Kidney (tissue), 14 donors: Measurements from ENCODE around the gene ZNF81. TPM values are rescaled to one million over a fixed set of nuclear protein-coding genes. Genes with fewer than 3 reads are reported as not detected.
"Not testable (repeated sequence)": the region's sequence is repeated elsewhere in the genome, so short reads cannot be mapped to it uniquely, and the experiment has no call there.

Experiments
- DNase-seq, 5 donors: peaks; one replicate each; pipeline ENCODE4 v3.0.0-alpha.2; 2013 to 2020
- FAIRE-seq: peaks from 2 replicates; lab custom pipeline; 2012; peaks lifted over from hg19 to GRCh38; lab: Jason Lieb, UNC
- H3K27ac ChIP-seq, 2 donors: one replicate each; pipeline ENCODE4 v1.7.0; 2013; ENCODE audit warnings: low read depth in 2 of 2, low read length in 2 of 2, inconsistent platforms in 1 of 2
- H3K27me3 ChIP-seq: one replicate; pipeline ENCODE4 v1.7.1; 2013; ENCODE audit warnings: low read length, inconsistent platforms; ENCODE audit not compliant: control insufficient read depth, insufficient read depth
- H3K36me3 ChIP-seq, 3 donors: one replicate each; pipeline versions ENCODE4 v1.7.0 to v1.7.1; 2013; ENCODE audit warnings: low read length in 3 of 3, control low read depth in 1 of 3, inconsistent platforms in 1 of 3; ENCODE audit not compliant: insufficient read depth in 3 of 3, control insufficient read depth in 2 of 3
- H3K4me1 ChIP-seq, 3 donors: one replicate each; pipeline versions ENCODE4 v1.7.0 to v1.7.1; 2013; ENCODE audit warnings: low read length in 3 of 3, inconsistent platforms in 1 of 3, low read depth in 1 of 3; ENCODE audit not compliant: control insufficient read depth in 2 of 3, insufficient read depth in 2 of 3
- H3K4me3 ChIP-seq, 3 donors: one replicate each; pipeline versions ENCODE4 v1.7.0 to v1.8.1; 2013; ENCODE audit warnings: low read length in 3 of 3, control low read depth in 1 of 3, inconsistent platforms in 1 of 3
- H3K9ac ChIP-seq, 3 donors: one replicate each; pipeline versions ENCODE4 v1.7.0 to v1.7.1; 2013; ENCODE audit warnings: low read length in 3 of 3, control low read depth in 1 of 3, inconsistent platforms in 1 of 3
- H3K9me3 ChIP-seq, 3 donors: one replicate each; pipeline versions ENCODE4 v1.7.0 to v1.7.1; 2013; ENCODE audit warnings: low read length in 3 of 3, control low read depth in 1 of 3, inconsistent platforms in 1 of 3; ENCODE audit not compliant: control insufficient read depth in 2 of 3, insufficient read depth in 1 of 3
- intact Hi-C: fragments of 100-400 bp; cut with DNase I; formaldehyde crosslinking; loops from one replicate; pipeline ENCODE4 v1.11.1; 2022
- polyA plus RNA-seq: library from polyadenylated mRNA; stranded (reverse); fragments of 350-450 nt; fragmentation: Illumina TruSeq; extraction: RNeasy Lipid Tissue Mini Kit (QIAGEN cat#74804); gene quantifications from one replicate; pipeline ENCODE4 v1.2.3, GENCODE V29; 2014; ENCODE audit warnings: low read depth, low replicate concordance; ENCODE audit not compliant: insufficient read depth
- total RNA-seq: library from RNA; stranded (reverse); fragmentation: NEBNext Ultra II Directional; extraction: Animal tissue kit (Norgen Biotek cat#: 25700); gene quantifications from one replicate; pipeline ENCODE4 v1.2.1, GENCODE V29; 2021
- TF ChIP-seq, protein P1 (sequence below): IDR thresholded peaks from 3 replicates; pipeline ENCODE4 v1.5.1; 2012; ENCODE audit warnings: mild to moderate bottlenecking, moderate library complexity, borderline replicate concordance; ENCODE audit not compliant: insufficient read depth; ENCODE audit errors: extremely low read depth
- donor health status: control.
- donor health status: control.
- donor health status: control.
- donor health status: control.
- donor health status: control.
- donor health status: DM: yes; HTN: yes; CAD: no.
- donor health status: Normal renal cell carcinoma (clear cell type).

The ZNF81 gene
- total and polyA plus RNA-seq, 2 donors from 2014 or later = 2.5 to 16.1 TPM

DNA sequence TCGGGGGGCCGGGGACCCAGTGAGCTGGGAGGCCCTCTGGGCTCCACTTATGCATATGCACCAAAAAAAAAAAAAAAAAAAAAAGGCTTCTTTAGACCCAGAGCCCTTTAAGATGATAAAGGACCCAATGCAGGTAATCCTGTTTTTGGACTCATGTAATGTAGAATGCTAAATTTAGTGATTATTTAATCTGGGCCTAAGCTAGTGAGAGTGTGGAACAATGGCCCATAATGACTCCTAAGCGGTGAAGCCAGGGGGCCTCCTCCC is 29.5 kb upstream of the ZNF81 start:
- H3K36me3 ChIP-seq, DNase-seq, H3K4me3 ChIP-seq, FAIRE-seq, H3K9me3 ChIP-seq, H3K27me3 ChIP-seq, intact Hi-C loops, H3K9ac ChIP-seq, H3K27ac ChIP-seq, H3K4me1 ChIP-seq: not testable (repeated sequence)

DNA sequence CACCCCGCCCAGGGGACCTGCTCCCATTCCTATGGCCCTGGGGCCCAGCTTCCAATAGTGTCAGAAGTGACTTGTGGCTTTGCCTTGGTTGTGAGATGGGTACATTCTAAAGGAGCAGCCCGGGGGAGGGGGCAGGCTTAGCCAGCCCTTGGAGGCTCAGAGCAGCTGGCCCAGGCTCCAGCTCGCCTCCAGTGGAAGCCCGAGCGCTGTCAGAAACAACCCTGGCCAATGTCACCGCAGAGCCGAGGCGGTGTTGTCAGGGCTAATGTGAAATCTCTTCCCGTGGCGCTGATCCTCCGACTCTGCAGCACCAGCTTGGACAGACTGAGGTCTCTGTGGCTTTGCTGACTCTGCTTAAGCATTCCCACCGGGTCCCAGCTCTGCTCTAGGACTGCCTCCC is 29.2 kb upstream of the ZNF81 start:
- intact Hi-C loops = no loop called here
- no peaks in the 10 kb centered on the region for H3K9me3 ChIP-seq
- no peak overlapping the region for H3K4me3 ChIP-seq
- DNase-seq = no peak
- no peaks in the 10 kb centered on the region for H3K27me3 ChIP-seq
- H3K36me3 ChIP-seq = no peaks in the 10 kb centered on the region
- no peak for FAIRE-seq
- no peak overlapping the region for H3K27ac ChIP-seq
- no peak overlapping the region for H3K9ac ChIP-seq
- no peaks in the 10 kb centered on the region for H3K4me1 ChIP-seq
- TF ChIP-seq, protein P1, sequence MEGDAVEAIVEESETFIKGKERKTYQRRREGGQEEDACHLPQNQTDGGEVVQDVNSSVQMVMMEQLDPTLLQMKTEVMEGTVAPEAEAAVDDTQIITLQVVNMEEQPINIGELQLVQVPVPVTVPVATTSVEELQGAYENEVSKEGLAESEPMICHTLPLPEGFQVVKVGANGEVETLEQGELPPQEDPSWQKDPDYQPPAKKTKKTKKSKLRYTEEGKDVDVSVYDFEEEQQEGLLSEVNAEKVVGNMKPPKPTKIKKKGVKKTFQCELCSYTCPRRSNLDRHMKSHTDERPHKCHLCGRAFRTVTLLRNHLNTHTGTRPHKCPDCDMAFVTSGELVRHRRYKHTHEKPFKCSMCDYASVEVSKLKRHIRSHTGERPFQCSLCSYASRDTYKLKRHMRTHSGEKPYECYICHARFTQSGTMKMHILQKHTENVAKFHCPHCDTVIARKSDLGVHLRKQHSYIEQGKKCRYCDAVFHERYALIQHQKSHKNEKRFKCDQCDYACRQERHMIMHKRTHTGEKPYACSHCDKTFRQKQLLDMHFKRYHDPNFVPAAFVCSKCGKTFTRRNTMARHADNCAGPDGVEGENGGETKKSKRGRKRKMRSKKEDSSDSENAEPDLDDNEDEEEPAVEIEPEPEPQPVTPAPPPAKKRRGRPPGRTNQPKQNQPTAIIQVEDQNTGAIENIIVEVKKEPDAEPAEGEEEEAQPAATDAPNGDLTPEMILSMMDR = no peak

DNA sequence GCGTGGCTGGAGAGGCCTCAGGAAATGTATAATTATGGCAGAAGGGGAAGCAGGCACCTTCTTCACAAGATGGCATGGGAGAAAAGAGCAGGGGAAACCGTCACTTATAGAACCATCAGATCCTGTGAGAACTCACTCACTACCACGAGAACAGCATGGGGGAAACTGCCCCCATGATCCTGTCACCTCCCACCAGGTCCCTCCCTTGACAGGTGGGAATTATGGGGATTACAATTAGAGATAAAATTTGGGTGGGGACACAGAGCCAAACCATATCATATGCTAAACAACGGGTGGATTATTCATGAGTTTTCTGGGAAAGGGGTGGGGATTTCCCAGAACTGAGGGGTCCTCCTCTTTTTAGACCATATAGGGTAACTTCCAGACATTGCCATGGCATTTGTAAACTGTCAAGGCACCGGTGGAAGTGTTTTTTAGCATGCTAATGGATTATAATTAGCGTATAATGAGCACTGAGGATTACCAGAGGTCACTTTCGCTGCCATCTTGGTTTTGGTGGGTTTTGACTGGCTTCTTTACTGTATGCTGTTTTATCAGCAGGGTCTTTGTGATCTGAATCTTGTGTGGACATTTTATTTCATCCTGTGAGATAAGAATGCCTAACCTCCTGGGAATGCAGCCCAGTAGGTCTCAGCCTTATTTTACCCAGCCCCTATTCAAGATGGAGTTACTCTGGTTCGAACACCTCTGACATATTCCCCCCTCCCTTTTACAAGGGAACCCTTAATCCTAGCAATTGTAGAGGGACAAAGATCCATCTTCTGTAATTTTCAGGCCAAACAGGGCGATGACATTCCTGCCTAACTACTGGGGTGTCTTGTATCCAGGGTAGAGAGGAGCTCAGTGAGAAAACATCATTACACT is 27.6 kb upstream of the ZNF81 start:
- Histone ChIP-seq H3K36me3 (no peaks in the 10 kb centered on the region), H3K4me1 (no peaks in the 10 kb centered on the region), H3K27me3 (no peaks in the 10 kb centered on the region), H3K9ac (no peak overlapping the region), H3K27ac (no peak overlapping the region), H3K4me3 (no peak overlapping the region), H3K9me3 (no peaks in the 10 kb centered on the region)
- intact Hi-C loops = no loop called here
- TF ChIP-seq, protein P1 = no peak
- DNase-seq (no peak), FAIRE-seq (no peak)

DNA sequence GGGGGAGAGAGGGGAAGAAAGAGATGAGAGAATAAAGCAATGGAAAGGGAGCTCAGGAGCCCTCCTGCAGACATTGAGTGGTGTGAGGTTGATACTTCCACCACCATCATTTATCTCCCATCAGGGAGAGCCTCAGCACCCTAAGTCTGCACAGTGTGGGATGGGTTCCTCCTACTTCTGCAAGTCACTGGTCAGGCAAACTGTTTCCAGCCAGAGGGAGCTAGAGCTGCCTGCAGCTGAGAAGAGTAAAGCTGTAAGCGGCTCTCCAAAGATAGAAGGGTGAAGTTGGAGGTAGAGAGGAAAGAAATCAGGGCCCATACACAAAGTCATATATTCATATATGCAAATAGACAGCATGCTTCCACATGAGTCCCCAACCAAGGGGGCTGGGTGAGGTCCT is 21.9 kb upstream of the ZNF81 start:
- TF ChIP-seq, protein P1 = no peak
- no peak overlapping the region for H3K9ac ChIP-seq
- intact Hi-C loops = no loop called here
- no peaks in the 10 kb centered on the region for H3K27me3 ChIP-seq
- FAIRE-seq (no peak), DNase-seq (no peak)
- H3K36me3 ChIP-seq = no peaks in the 10 kb centered on the region
- no peak overlapping the region for H3K4me3 ChIP-seq
- no peaks in the 10 kb centered on the region for H3K9me3 ChIP-seq
- H3K4me1 ChIP-seq = no peaks in the 10 kb centered on the region
- H3K27ac ChIP-seq = no peak overlapping the region
